HG03521 (cell line): ENCODE data around the gene THAP4.
"Not testable (repeated sequence)": the region's sequence is repeated elsewhere in the genome, so short reads cannot be mapped to it uniquely, and the experiment has no call there.

Experiments used
- ATAC-seq: cut with Tn5 transposase; IDR thresholded peaks from one replicate; pipeline ENCODE4 v1.9.1; 2021; ENCODE audit warnings: mild to moderate bottlenecking, moderate library complexity; ENCODE audit not compliant: unreplicated experiment

The THAP4 gene

GRCh38 chr2:241590496-241591455 is 46.2 kb downstream of the THAP4 start:
- not testable (repeated sequence) for ATAC-seq

GRCh38 chr2:241589863-241590262 is 47.1 kb downstream of the THAP4 start:
- not testable (repeated sequence) for ATAC-seq

GRCh38 chr2:241586564-241587264 is 50.2 kb downstream of the THAP4 start:
- no peak for ATAC-seq

- ATAC-seq, result no peak
These were observed 52.5 kb downstream of the THAP4 start for GRCh38 chr2:241584436-241584835.

- no peak for ATAC-seq
These were observed 54.2 kb downstream of the THAP4 start for GRCh38 chr2:241582806-241583205.

- ATAC-seq, result no peak
These were observed 54.6 kb downstream of the THAP4 start for GRCh38 chr2:241582328-241582727.

GRCh38 chr2:241579281-241579680 is 57.7 kb downstream of the THAP4 start:
- ATAC-seq, result no peak

GRCh38 chr2:241577413-241578122 is 59.4 kb downstream of the THAP4 start:
- no peak for ATAC-seq

GRCh38 chr2:241576293-241576654 is 60.7 kb downstream of the THAP4 start:
- no peak for ATAC-seq

GRCh38 chr2:241575624-241576292 is 61.2 kb downstream of the THAP4 start:
- no peak for ATAC-seq

- no peak for ATAC-seq
These were observed 61.9 kb downstream of the THAP4 start for GRCh38 chr2:241574911-241575623.

GRCh38 chr2:241573741-241574140 is 63.2 kb downstream of the THAP4 start:
- no peak for ATAC-seq

GRCh38 chr2:241572915-241573651 is 63.9 kb downstream of the THAP4 start:
- ATAC-seq, result not testable (repeated sequence)

- no peak for ATAC-seq
These were observed 64.9 kb downstream of the THAP4 start for GRCh38 chr2:241571821-241572620.

- no peak for ATAC-seq
These were observed 65.9 kb downstream of the THAP4 start for GRCh38 chr2:241570961-241571581.

- ATAC-seq, result no peak
These were observed 67.1 kb downstream of the THAP4 start for GRCh38 chr2:241569831-241570281.

- ATAC-seq, result no peak
These were observed 68.2 kb downstream of the THAP4 start for GRCh38 chr2:241568726-241569125.

GRCh38 chr2:241567776-241568175 is 69.2 kb downstream of the THAP4 start:
- ATAC-seq, result no peak
